GM23338 (cell line): Measurements from ENCODE around the gene RNF145. TPM values are rescaled to one million over a fixed set of nuclear protein-coding genes. Genes with fewer than 3 reads are reported as not detected.

Experiments used
- ATAC-seq: fragments of 200-7000 bp; cut with Tn5 transposase; 3 replicates; pipeline ENCODE4 v1.9.1; 2020
- DNase-seq: peaks from one replicate; pipeline ENCODE4 v3.0.0-alpha.2; 2015; ENCODE audit warnings: low spot score
- H2AFZ ChIP-seq: fragments of 200-600 bp; sonication (generic); 2 replicates; pipeline ENCODE4 v1.8.0; 2016; ENCODE audit warnings: antibody characterized with exemption, mild to moderate bottlenecking, moderate library complexity
- H3F3A ChIP-seq: fragments of 200-600 bp; sonication (generic); replicated peaks from 2 replicates; pipeline ENCODE4 v1.8.0; 2017; ENCODE audit warnings: antibody characterized with exemption, mixed run types, low read depth
- H3K27ac ChIP-seq: fragments of 200-600 bp; sonication (generic); 2 replicates; pipeline ENCODE4 v1.6.1; 2016; ENCODE audit warnings: low read depth
- H3K27me3 ChIP-seq: fragments of 200-600 bp; sonication (generic); 2 replicates; pipeline ENCODE4 v1.8.0; 2016; ENCODE audit warnings: mild to moderate bottlenecking, mixed run types, moderate library complexity; ENCODE audit not compliant: insufficient read depth
- H3K36me3 ChIP-seq: fragments of 200-600 bp; sonication (generic); 2 replicates; pipeline ENCODE4 v1.8.0; 2016; ENCODE audit warnings: mild to moderate bottlenecking; ENCODE audit not compliant: insufficient read depth
- H3K4me1 ChIP-seq: fragments of 200-600 bp; sonication (generic); 2 replicates; pipeline ENCODE4 v1.8.0; 2016; ENCODE audit warnings: mild to moderate bottlenecking, moderate library complexity; ENCODE audit not compliant: insufficient read depth
- H3K4me2 ChIP-seq: fragments of 200-600 bp; sonication (generic); 2 replicates; pipeline ENCODE4 v1.7.1; 2017; ENCODE audit warnings: mixed run types
- H3K4me3 ChIP-seq: fragments of 200-600 bp; sonication (generic); 2 replicates; pipeline ENCODE4 v1.6.1; 2016; ENCODE audit warnings: mixed run types
- H3K79me2 ChIP-seq: fragments of 200-600 bp; sonication (generic); replicated peaks from 2 replicates; pipeline ENCODE4 v1.8.0; 2017; ENCODE audit warnings: mild to moderate bottlenecking; ENCODE audit not compliant: insufficient read depth
- H3K9me2 ChIP-seq: fragments of 200-600 bp; sonication (generic); 2 replicates; pipeline ENCODE4 v1.8.0; 2017; ENCODE audit not compliant: insufficient read depth
- H4K20me1 ChIP-seq: fragments of 200-600 bp; sonication (generic); replicated peaks from 2 replicates; pipeline ENCODE4 v1.8.0; 2017; ENCODE audit warnings: mild to moderate bottlenecking; ENCODE audit not compliant: insufficient read depth
- H3K27ac Mint-ChIP-seq: 2 replicates; pipeline ENCODE4 v1.8.0; 2020; ENCODE audit warnings: inconsistent platforms, mild to moderate bottlenecking, moderate library complexity, mixed read lengths
- H3K27me3 Mint-ChIP-seq: 3 replicates; pipeline ENCODE4 v1.8.0; 2022; ENCODE audit warnings: low read depth, mild to moderate bottlenecking, moderate library complexity, mixed read lengths, inconsistent platforms; ENCODE audit not compliant: insufficient read depth, poor library complexity
- H3K36me3 Mint-ChIP-seq: 3 replicates; pipeline ENCODE4 v1.8.0; 2021; ENCODE audit warnings: low read depth, mild to moderate bottlenecking, inconsistent platforms, moderate library complexity, mixed read lengths
- H3K4me1 Mint-ChIP-seq: 3 replicates; pipeline ENCODE4 v1.8.0; 2020; ENCODE audit warnings: mild to moderate bottlenecking, inconsistent platforms, mixed read lengths
- H3K4me3 Mint-ChIP-seq: 3 replicates; pipeline ENCODE4 v1.8.0; 2021; ENCODE audit warnings: moderate library complexity, mild to moderate bottlenecking, inconsistent platforms, mixed read lengths
- H3K9me3 Mint-ChIP-seq: 3 replicates; pipeline ENCODE4 v1.8.0; 2020; ENCODE audit warnings: moderate library complexity, mild to moderate bottlenecking, inconsistent platforms, mixed read lengths
- CREB1 ChIP-seq: fragments of 250-450 bp; sonication (Bioruptor Pico); IDR thresholded peaks from 2 replicates; pipeline ENCODE4 v1.5.0; 2020; ENCODE audit warnings: low read depth, mild to moderate bottlenecking, moderate library complexity
- EZH2 ChIP-seq: fragments of 200-600 bp; sonication (generic); IDR thresholded peaks from one replicate; pipeline ENCODE4 v1.8.0; 2017; ENCODE audit warnings: antibody characterized with exemption, mild to moderate bottlenecking, low read depth; ENCODE audit not compliant: unreplicated experiment
- EZH2phosphoT487 ChIP-seq: fragments of 200-600 bp; sonication (generic); IDR thresholded peaks from one replicate; pipeline ENCODE4 v1.8.1; 2018; ENCODE audit warnings: antibody characterized with exemption; ENCODE audit not compliant: unreplicated experiment
- JUNB ChIP-seq: IDR thresholded peaks from one replicate; pipeline ENCODE4 v1.6.1; 2016; ENCODE audit warnings: antibody characterized with exemption; ENCODE audit not compliant: unreplicated experiment
- NANOG ChIP-seq: IDR thresholded peaks from 2 replicates; pipeline ENCODE4 v1.6.1; 2016; ENCODE audit warnings: antibody characterized with exemption, borderline replicate concordance
- POLR2AphosphoS5 ChIP-seq: IDR thresholded peaks from 2 replicates; pipeline ENCODE4 v1.6.1; 2016; ENCODE audit warnings: antibody characterized with exemption, low read depth
- STAT1 ChIP-seq: IDR thresholded peaks from one replicate; pipeline ENCODE4 v1.6.1; 2016; ENCODE audit warnings: antibody characterized with exemption; ENCODE audit not compliant: unreplicated experiment
- ZNF114 ChIP-seq: fragments of 250-450 bp; sonication (Bioruptor Pico); IDR thresholded peaks from 2 replicates; pipeline ENCODE4 v1.5.0; 2020; ENCODE audit warnings: mild to moderate bottlenecking, moderate library complexity
- ZNF331 ChIP-seq: fragments of 250-450 bp; sonication (Bioruptor Pico); IDR thresholded peaks from 2 replicates; pipeline ENCODE4 v1.5.0; 2020; ENCODE audit warnings: low read depth, mild to moderate bottlenecking, moderate library complexity
- polyA plus RNA-seq: library from polyadenylated mRNA; unstranded; fragments of >200 nt; fragmentation: Nextera tagmentation; extraction: Ambion mirVana; gene quantifications from 2 replicates; pipeline ENCODE4 v1.2.1, GENCODE V29; 2016
- total RNA-seq: library from RNA; depleted of rRNA; stranded (reverse); fragments of >200 nt; shearing (Covaris generic); gene quantifications from 2 replicates; pipeline ENCODE4 v1.2.3, GENCODE V29; 2014
- TF ChIP-seq, protein P1 (sequence below): IDR thresholded peaks from 2 replicates; pipeline ENCODE4 v1.6.1; 2016; ENCODE audit warnings: antibody characterized with exemption
- TF ChIP-seq, protein P2 (sequence below): IDR thresholded peaks from one replicate; pipeline ENCODE4 v1.6.1; 2018; ENCODE audit warnings: antibody characterized with exemption; ENCODE audit not compliant: unreplicated experiment
- TF ChIP-seq, protein P3 (sequence below), 2 experiments: fragments of 200-600 bp in 1 of 2; sonication (generic) in 1 of 2; conservative IDR thresholded peaks; 2 replicates each; pipeline versions ENCODE4 v1.5.1 to v1.6.1; 2016 to 2017; ENCODE audit warnings: antibody characterized with exemption in 2 of 2, low read depth in 2 of 2, mild to moderate bottlenecking in 2 of 2, moderate library complexity in 1 of 2
- TF ChIP-seq, protein P4 (sequence below): fragments of 250-450 bp; sonication (Bioruptor Pico); IDR thresholded peaks from 2 replicates; pipeline ENCODE4 v1.5.0; 2020; ENCODE audit warnings: mild to moderate bottlenecking, moderate library complexity

RNF145 gene
- total and polyA plus RNA-seq, 2 experiments from 2014 or later, result 15.6 to 43.5 TPM

DNA sequence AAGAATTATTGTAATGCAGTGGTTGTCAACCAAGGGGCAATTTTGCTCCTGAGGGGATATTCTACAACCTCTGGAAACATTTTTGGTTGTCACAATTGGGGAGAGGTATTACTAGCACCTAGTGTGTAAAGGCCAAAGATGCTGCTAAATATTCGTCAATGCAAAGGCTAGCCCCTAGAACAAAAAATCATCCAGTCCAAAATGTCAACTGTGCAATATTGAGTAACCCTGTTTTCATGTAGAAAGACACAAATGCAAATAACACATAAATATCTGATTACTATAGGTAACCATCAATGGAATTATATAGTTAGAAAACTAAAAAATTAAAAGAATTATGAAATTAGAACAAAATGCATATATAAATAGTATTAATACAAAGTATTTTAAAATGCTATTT lies 26.1 kb downstream of the RNF145 start:
- no peaks in the 10 kb centered on the region for H3K36me3 ChIP-seq
- H3K27me3 ChIP-seq, result no peaks in the 10 kb centered on the region
- no peak overlapping the region for H3K4me3 ChIP-seq
- no peak overlapping the region for H3K27ac ChIP-seq
- Mint-ChIP-seq H3K4me1 (peaks cover 4% of the 10 kb centered on the region; the same call in 2 of the 3 replicates), H3K27ac (no peak overlapping the region), H3K4me3 (no peak overlapping the region), H3K9me3 (no peaks in the 10 kb centered on the region), H3K27me3 (no peaks in the 10 kb centered on the region), H3K36me3 (peaks cover 10% of the 10 kb centered on the region; the same call in 2 of the 3 replicates)
- no peaks in the 10 kb centered on the region for H3K9me2 ChIP-seq
- no peak overlapping the region for H2AFZ ChIP-seq
- ATAC-seq (no peak), DNase-seq (no peak)
- H3K4me2 ChIP-seq, result no peak overlapping the region
- no peaks in the 10 kb centered on the region for H4K20me1 ChIP-seq
- H3F3A ChIP-seq, result no peaks in the 10 kb centered on the region
- H3K79me2 ChIP-seq, result no peaks in the 10 kb centered on the region; the same call in 1 of the 2 replicates
- TF ChIP-seq, protein P1, sequence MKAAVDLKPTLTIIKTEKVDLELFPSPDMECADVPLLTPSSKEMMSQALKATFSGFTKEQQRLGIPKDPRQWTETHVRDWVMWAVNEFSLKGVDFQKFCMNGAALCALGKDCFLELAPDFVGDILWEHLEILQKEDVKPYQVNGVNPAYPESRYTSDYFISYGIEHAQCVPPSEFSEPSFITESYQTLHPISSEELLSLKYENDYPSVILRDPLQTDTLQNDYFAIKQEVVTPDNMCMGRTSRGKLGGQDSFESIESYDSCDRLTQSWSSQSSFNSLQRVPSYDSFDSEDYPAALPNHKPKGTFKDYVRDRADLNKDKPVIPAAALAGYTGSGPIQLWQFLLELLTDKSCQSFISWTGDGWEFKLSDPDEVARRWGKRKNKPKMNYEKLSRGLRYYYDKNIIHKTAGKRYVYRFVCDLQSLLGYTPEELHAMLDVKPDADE, result no peak
- TF ChIP-seq EZH2, result no peak
- TF ChIP-seq, protein P2, sequence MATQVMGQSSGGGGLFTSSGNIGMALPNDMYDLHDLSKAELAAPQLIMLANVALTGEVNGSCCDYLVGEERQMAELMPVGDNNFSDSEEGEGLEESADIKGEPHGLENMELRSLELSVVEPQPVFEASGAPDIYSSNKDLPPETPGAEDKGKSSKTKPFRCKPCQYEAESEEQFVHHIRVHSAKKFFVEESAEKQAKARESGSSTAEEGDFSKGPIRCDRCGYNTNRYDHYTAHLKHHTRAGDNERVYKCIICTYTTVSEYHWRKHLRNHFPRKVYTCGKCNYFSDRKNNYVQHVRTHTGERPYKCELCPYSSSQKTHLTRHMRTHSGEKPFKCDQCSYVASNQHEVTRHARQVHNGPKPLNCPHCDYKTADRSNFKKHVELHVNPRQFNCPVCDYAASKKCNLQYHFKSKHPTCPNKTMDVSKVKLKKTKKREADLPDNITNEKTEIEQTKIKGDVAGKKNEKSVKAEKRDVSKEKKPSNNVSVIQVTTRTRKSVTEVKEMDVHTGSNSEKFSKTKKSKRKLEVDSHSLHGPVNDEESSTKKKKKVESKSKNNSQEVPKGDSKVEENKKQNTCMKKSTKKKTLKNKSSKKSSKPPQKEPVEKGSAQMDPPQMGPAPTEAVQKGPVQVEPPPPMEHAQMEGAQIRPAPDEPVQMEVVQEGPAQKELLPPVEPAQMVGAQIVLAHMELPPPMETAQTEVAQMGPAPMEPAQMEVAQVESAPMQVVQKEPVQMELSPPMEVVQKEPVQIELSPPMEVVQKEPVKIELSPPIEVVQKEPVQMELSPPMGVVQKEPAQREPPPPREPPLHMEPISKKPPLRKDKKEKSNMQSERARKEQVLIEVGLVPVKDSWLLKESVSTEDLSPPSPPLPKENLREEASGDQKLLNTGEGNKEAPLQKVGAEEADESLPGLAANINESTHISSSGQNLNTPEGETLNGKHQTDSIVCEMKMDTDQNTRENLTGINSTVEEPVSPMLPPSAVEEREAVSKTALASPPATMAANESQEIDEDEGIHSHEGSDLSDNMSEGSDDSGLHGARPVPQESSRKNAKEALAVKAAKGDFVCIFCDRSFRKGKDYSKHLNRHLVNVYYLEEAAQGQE, result no peak
- TF ChIP-seq STAT1, result no peak
- TF ChIP-seq CREB1 (CRISPR knock-in tag), result no peak
- TF ChIP-seq, protein P3, sequence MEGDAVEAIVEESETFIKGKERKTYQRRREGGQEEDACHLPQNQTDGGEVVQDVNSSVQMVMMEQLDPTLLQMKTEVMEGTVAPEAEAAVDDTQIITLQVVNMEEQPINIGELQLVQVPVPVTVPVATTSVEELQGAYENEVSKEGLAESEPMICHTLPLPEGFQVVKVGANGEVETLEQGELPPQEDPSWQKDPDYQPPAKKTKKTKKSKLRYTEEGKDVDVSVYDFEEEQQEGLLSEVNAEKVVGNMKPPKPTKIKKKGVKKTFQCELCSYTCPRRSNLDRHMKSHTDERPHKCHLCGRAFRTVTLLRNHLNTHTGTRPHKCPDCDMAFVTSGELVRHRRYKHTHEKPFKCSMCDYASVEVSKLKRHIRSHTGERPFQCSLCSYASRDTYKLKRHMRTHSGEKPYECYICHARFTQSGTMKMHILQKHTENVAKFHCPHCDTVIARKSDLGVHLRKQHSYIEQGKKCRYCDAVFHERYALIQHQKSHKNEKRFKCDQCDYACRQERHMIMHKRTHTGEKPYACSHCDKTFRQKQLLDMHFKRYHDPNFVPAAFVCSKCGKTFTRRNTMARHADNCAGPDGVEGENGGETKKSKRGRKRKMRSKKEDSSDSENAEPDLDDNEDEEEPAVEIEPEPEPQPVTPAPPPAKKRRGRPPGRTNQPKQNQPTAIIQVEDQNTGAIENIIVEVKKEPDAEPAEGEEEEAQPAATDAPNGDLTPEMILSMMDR (conservative IDR thresholded peaks at IDR 0.05; ENCODE audit: low read depth in 2 of 2), result no peak
- no peak for TF ChIP-seq NANOG
- TF ChIP-seq, protein P4, sequence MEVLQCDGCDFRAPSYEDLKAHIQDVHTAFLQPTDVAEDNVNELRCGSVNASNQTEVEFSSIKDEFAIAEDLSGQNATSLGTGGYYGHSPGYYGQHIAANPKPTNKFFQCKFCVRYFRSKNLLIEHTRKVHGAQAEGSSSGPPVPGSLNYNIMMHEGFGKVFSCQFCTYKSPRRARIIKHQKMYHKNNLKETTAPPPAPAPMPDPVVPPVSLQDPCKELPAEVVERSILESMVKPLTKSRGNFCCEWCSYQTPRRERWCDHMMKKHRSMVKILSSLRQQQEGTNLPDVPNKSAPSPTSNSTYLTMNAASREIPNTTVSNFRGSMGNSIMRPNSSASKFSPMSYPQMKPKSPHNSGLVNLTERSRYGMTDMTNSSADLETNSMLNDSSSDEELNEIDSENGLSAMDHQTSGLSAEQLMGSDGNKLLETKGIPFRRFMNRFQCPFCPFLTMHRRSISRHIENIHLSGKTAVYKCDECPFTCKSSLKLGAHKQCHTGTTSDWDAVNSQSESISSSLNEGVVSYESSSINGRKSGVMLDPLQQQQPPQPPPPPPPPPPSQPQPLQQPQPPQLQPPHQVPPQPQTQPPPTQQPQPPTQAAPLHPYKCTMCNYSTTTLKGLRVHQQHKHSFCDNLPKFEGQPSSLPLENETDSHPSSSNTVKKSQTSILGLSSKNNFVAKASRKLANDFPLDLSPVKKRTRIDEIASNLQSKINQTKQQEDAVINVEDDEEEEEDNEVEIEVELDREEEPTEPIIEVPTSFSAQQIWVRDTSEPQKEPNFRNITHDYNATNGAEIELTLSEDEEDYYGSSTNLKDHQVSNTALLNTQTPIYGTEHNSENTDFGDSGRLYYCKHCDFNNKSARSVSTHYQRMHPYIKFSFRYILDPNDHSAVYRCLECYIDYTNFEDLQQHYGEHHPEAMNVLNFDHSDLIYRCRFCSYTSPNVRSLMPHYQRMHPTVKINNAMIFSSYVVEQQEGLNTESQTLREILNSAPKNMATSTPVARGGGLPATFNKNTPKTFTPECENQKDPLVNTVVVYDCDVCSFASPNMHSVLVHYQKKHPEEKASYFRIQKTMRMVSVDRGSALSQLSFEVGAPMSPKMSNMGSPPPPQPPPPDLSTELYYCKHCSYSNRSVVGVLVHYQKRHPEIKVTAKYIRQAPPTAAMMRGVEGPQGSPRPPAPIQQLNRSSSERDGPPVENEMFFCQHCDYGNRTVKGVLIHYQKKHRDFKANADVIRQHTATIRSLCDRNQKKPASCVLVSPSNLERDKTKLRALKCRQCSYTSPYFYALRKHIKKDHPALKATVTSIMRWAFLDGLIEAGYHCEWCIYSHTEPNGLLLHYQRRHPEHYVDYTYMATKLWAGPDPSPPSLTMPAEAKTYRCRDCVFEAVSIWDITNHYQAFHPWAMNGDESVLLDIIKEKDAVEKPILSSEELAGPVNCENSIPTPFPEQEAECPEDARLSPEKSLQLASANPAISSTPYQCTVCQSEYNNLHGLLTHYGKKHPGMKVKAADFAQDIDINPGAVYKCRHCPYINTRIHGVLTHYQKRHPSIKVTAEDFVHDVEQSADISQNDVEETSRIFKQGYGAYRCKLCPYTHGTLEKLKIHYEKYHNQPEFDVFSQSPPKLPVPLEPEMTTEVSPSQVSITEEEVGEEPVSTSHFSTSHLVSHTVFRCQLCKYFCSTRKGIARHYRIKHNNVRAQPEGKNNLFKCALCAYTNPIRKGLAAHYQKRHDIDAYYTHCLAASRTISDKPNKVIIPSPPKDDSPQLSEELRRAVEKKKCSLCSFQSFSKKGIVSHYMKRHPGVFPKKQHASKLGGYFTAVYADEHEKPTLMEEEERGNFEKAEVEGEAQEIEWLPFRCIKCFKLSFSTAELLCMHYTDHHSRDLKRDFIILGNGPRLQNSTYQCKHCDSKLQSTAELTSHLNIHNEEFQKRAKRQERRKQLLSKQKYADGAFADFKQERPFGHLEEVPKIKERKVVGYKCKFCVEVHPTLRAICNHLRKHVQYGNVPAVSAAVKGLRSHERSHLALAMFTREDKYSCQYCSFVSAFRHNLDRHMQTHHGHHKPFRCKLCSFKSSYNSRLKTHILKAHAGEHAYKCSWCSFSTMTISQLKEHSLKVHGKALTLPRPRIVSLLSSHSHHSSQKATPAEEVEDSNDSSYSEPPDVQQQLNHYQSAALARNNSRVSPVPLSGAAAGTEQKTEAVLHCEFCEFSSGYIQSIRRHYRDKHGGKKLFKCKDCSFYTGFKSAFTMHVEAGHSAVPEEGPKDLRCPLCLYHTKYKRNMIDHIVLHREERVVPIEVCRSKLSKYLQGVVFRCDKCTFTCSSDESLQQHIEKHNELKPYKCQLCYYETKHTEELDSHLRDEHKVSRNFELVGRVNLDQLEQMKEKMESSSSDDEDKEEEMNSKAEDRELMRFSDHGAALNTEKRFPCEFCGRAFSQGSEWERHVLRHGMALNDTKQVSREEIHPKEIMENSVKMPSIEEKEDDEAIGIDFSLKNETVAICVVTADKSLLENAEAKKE (CRISPR knock-in tag), result no peak
- TF ChIP-seq JUNB, result no peak
- TF ChIP-seq EZH2phosphoT487, result no peak
- no peak for TF ChIP-seq ZNF331 (CRISPR knock-in tag)
- TF ChIP-seq POLR2AphosphoS5, result no peak
- TF ChIP-seq ZNF114 (CRISPR knock-in tag), result no peak
- no peaks in the 10 kb centered on the region for H3K4me1 ChIP-seq
